PC-9 (cell line): Measurements from ENCODE around the gene DPH7. TPM values are rescaled to one million over a fixed set of nuclear protein-coding genes. Genes with fewer than 3 reads are reported as not detected.
"Not testable (repeated sequence)": the region's sequence is repeated elsewhere in the genome, so short reads cannot be mapped to it uniquely, and the experiment has no call there.

Source experiments
- BruUV-seq: library from RNA; stranded (reverse); fragments of 400-500 nt; replicated peaks from 2 replicates; lab custom pipeline; 2021; lab: Mats Ljungman, UMichigan
- CTCF ChIA-PET: fragments of 300-600 bp; sonication (Branson Sonifier 250); formaldehyde crosslinking; loops from one replicate; lab custom pipeline; 2022; ENCODE audit warnings: antibody characterized with exemption; lab: Charles Lee
- POLR2A ChIA-PET: fragments of 300-600 bp; sonication (Branson Sonifier 250); formaldehyde crosslinking; loops from one replicate; lab custom pipeline; 2022; ENCODE audit warnings: antibody characterized with exemption; ENCODE audit not compliant: unreplicated experiment; lab: Charles Lee
- DNase-seq, 2 experiments: peaks; one replicate each; pipeline versions ENCODE4 v3.0.0 to v3.0.0-alpha.2; 2015 to 2022; ENCODE audit warnings: mixed read lengths in 1 of 2
- H2AFZ ChIP-seq: fragments of 200-600 bp; sonication (generic); 2 replicates; pipeline ENCODE4 v1.8.1; 2017; ENCODE audit warnings: antibody characterized with exemption
- H3F3A ChIP-seq: fragments of 200-600 bp; sonication (generic); 2 replicates; pipeline ENCODE4 v1.8.1; 2017; ENCODE audit warnings: antibody characterized with exemption, mild to moderate bottlenecking, low read depth; ENCODE audit not compliant: insufficient read depth
- H3K27ac ChIP-seq: fragments of 200-600 bp; sonication (generic); 2 replicates; pipeline ENCODE4 v1.6.1; 2016; ENCODE audit warnings: mixed run types
- H3K27me3 ChIP-seq: fragments of 200-600 bp; sonication (generic); 2 replicates; pipeline ENCODE4 v1.6.1; 2016; ENCODE audit warnings: low read depth, mixed run types; ENCODE audit not compliant: insufficient read depth
- H3K36me3 ChIP-seq: fragments of 200-600 bp; sonication (generic); 2 replicates; pipeline ENCODE4 v1.6.1; 2016; ENCODE audit warnings: low read depth, mixed run types
- H3K4me1 ChIP-seq: fragments of 200-600 bp; sonication (generic); replicated peaks from 2 replicates; pipeline ENCODE4 v1.6.1; 2016; ENCODE audit warnings: mixed run types; ENCODE audit not compliant: insufficient read depth
- H3K4me2 ChIP-seq: fragments of 200-600 bp; sonication (generic); 2 replicates; pipeline ENCODE4 v1.6.1; 2017; ENCODE audit warnings: mixed run types
- H3K4me3 ChIP-seq: fragments of 200-600 bp; sonication (generic); 2 replicates; pipeline ENCODE4 v1.6.1; 2016; ENCODE audit warnings: mixed run types
- H3K79me2 ChIP-seq: fragments of 200-600 bp; sonication (generic); 2 replicates; pipeline ENCODE4 v1.6.1; 2017; ENCODE audit warnings: low read depth, mixed run types
- H3K9me2 ChIP-seq: fragments of 200-600 bp; sonication (generic); 2 replicates; pipeline ENCODE4 v1.8.1; 2017; ENCODE audit warnings: mild to moderate bottlenecking; ENCODE audit not compliant: insufficient read depth
- H3K9me3 ChIP-seq: fragments of 200-600 bp; sonication (generic); 2 replicates; pipeline ENCODE4 v1.8.1; 2016; ENCODE audit warnings: low read depth; ENCODE audit not compliant: insufficient read depth
- H4K20me1 ChIP-seq: fragments of 200-600 bp; sonication (generic); 2 replicates; pipeline ENCODE4 v1.8.1; 2017; ENCODE audit not compliant: insufficient read depth
- CTCF ChIP-seq: fragments of 200-600 bp; sonication (generic); conservative IDR thresholded peaks from 2 replicates; pipeline ENCODE4 v1.6.1; 2017; ENCODE audit warnings: mixed run types, antibody characterized with exemption, mild to moderate bottlenecking, moderate library complexity
- EZH2 ChIP-seq: fragments of 200-600 bp; sonication (generic); IDR thresholded peaks from 2 replicates; pipeline ENCODE4 v1.8.0; 2017; ENCODE audit warnings: antibody characterized with exemption, low read depth
- intact Hi-C: fragments of 100-400 bp; cut with micrococcal nuclease; formaldehyde crosslinking; loops from one replicate; pipeline ENCODE4 v1.10.0; 2022; ENCODE audit not compliant: unreplicated experiment
- total RNA-seq: library from RNA; stranded (reverse); gene quantifications from 2 replicates; pipeline ENCODE4 v1.2.3, GENCODE V29; 2021

Gene DPH7
- total RNA-seq, 1 experiment from 2014 or later: 48.5 TPM

- Histone ChIP-seq H3K4me2 (no peak overlapping the region), H3K4me3 (no peak overlapping the region), H4K20me1 (peaks cover 14% of the 10 kb centered on the region; the same call in 1 of the 2 replicates), H3K4me1 (no peaks in the 10 kb centered on the region; the same call in 1 of the 2 replicates), H3K9me2 (no peaks in the 10 kb centered on the region), H3K27ac (no peak overlapping the region), H3K79me2 (no peaks in the 10 kb centered on the region), H3K9me3 (no peaks in the 10 kb centered on the region), H3K27me3 (no peaks in the 10 kb centered on the region), H2AFZ (no peak overlapping the region), H3F3A (peaks cover 32% of the 10 kb centered on the region), H3K36me3 (peaks cover 9% of the 10 kb centered on the region; the same call in 1 of the 2 replicates)
- CTCF ChIA-PET: no interaction called here
- POLR2A ChIA-PET: no interaction called here
- no peak for TF ChIP-seq EZH2
- no peak for TF ChIP-seq CTCF
- intact Hi-C loops: no loop called here
- no peak for DNase-seq
- BruUV-seq: no TSS peak
Measured at GRCh38 chr9:137556069-137556838, 22.5 kb downstream of the DPH7 start.

DNA sequence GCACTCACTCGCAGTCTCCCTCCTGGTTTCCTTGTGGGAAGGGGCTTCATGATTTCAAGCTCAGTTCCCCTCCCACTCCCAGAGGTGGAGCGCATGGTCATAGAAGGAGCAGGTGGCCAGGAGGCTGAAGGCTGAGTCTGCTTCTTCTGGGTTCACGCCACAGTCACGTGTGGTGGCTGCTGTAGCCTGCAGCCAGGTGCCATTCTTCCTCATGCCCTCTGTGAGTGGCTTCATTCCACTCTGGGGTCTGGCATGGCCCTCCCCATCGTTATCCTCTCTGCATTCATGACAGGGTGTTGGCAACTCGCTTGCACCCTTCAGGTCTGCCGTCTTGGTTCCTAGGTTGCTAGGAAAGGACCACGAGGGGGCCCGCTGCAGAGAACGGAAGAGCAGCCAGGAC lies 23.5 kb downstream of the DPH7 start:
- no peaks in the 10 kb centered on the region for H3K27me3 ChIP-seq

GRCh38 chr9:137554349-137554748 lies 24.4 kb downstream of the DPH7 start:
- no peaks in the 10 kb centered on the region for H3K9me2 ChIP-seq
- H3K27me3 ChIP-seq: no peaks in the 10 kb centered on the region
- DNase-seq: no peak
- H3K4me1 ChIP-seq: peaks cover 8% of the 10 kb centered on the region
- H3K4me2 ChIP-seq: no peak overlapping the region
- H3K4me3 ChIP-seq: no peak overlapping the region
- H3K79me2 ChIP-seq: no peaks in the 10 kb centered on the region
- intact Hi-C loops: loop anchor here (5.0 kb wide), 1 partner anchor 58 kb away; no protein-coding TSS in a partner anchor
- no peak overlapping the region for H3K27ac ChIP-seq
- H4K20me1 ChIP-seq: peaks cover 14% of the 10 kb centered on the region; the same call in 1 of the 2 replicates
- H3K9me3 ChIP-seq: no peaks in the 10 kb centered on the region
- TF ChIP-seq CTCF: no peak
- TF ChIP-seq EZH2: no peak
- H3K36me3 ChIP-seq: peaks cover 2% of the 10 kb centered on the region; the same call in 1 of the 2 replicates
- ChIA-PET POLR2A (interaction anchor here (0.7 kb wide), 1 partner anchor 514 kb away, joined by 5 read pairs; no protein-coding TSS in a partner anchor), CTCF (interaction anchor here (0.6 kb wide), 1 partner anchor 742 kb away, joined by 3 read pairs; no protein-coding TSS in a partner anchor)
- no TSS peak for BruUV-seq
- H3F3A ChIP-seq: peaks cover 39% of the 10 kb centered on the region
- H2AFZ ChIP-seq: no peak overlapping the region

More for the DNA sequence above, 23.5 kb downstream of the DPH7 start:
- no peaks in the 10 kb centered on the region for H3K9me2 ChIP-seq
- DNase-seq: no peak
- peaks cover under 1% of the 10 kb centered on the region for H3K4me1 ChIP-seq
- peaks cover 9% of the 10 kb centered on the region; the same call in 1 of the 2 replicates for H3K36me3 ChIP-seq
- POLR2A ChIA-PET: no interaction called here
- peaks cover 32% of the 10 kb centered on the region for H3F3A ChIP-seq
- CTCF ChIA-PET: no interaction called here
- H3K4me3 ChIP-seq: no peak overlapping the region
- intact Hi-C loops: no loop called here
- H3K27ac ChIP-seq: no peak overlapping the region
- no peak overlapping the region for H3K4me2 ChIP-seq
- H3K79me2 ChIP-seq: no peaks in the 10 kb centered on the region
- TF ChIP-seq CTCF: no peak
- no peak for TF ChIP-seq EZH2
- H2AFZ ChIP-seq: no peak overlapping the region
- no peaks in the 10 kb centered on the region for H3K9me3 ChIP-seq
- H4K20me1 ChIP-seq: peaks cover 14% of the 10 kb centered on the region; the same call in 1 of the 2 replicates
- BruUV-seq: no TSS peak

DNA sequence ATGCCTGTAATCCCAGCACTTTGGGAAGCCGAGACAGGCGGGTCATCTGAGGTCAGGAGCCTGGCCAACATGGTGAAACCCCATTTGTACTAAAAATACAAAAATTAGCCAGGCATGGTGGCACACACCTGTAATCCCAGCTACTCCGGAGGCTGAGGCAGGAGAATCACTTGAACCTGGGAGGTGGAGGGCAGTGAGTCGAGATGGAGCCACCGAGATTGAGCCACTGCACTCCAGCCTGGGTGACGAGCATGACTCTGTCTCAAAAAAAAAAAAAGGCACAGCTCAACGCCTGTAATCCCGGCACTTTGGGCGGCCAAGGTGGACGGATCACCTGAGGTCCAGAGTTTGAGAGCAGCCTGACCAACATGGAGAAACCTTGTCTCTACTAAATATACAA lies 25.1 kb downstream of the DPH7 start:
- H3K4me3 ChIP-seq, H3K36me3 ChIP-seq, H3K27me3 ChIP-seq, H3K27ac ChIP-seq, H3K4me1 ChIP-seq, H3K9me3 ChIP-seq, CTCF ChIA-PET, DNase-seq, H3K4me2 ChIP-seq, BruUV-seq, H3K9me2 ChIP-seq, H2AFZ ChIP-seq, H3K79me2 ChIP-seq: not testable (repeated sequence)
- H3F3A ChIP-seq: peaks cover 39% of the 10 kb centered on the region
- POLR2A ChIA-PET: interaction anchor here (0.7 kb wide), 1 partner anchor 515 kb away, joined by 5 read pairs; no protein-coding TSS in a partner anchor
- intact Hi-C loops: loop anchor here (5.0 kb wide), 1 partner anchor 59 kb away; no protein-coding TSS in a partner anchor
- H4K20me1 ChIP-seq: peaks cover 14% of the 10 kb centered on the region; the same call in 1 of the 2 replicates
